HG02798 (cell line): ENCODE results near the gene CSMD2.

Experiments used
- ATAC-seq: cut with Tn5 transposase; IDR thresholded peaks from one replicate; pipeline ENCODE4 v1.9.1; 2021; ENCODE audit warnings: mild to moderate bottlenecking; ENCODE audit not compliant: unreplicated experiment, poor library complexity

CSMD2 gene

DNA sequence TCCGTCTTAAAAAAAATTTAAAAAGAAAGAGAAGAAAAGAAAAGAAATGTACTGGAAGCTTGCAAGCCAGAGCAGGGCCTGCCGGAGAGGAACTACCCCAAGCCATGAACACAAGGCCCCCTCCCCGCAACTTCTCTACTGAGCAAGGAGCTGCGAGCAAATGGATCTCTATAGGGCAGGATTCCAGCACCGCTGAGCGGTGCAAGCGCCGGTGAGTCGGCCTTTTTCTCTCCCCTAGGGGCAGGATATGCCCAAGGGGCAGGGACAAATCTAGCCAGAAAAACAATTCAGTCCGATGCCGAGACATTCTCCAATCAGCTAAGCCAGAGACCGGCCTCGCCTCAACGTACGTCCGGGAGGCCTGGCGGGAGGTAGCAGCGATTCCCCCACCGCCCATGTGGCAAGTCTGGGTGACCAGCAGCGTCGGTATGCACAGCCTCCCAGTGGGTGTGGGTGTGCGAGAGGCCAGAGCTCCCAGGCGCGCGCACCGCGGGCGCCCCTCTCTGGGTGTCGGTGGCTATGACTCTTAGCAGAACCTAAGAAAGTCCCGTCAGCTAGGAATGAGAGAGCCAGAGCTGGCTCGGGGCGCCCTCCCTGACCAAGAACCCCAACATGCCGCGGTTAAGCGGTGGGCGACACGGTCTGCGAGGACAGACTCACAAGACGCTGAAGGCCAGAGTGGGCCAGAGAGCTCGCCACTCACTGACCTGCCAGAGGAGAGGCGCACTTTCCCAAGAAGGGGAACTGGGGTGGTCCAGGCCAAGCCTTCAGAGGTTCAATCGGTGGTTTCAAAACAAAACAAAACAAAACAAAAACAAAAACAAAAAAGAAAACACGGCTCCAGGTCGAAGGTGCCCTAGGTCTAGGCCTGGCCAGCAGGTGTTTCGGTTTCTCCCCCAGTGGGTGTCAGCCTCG lies 1.9 kb downstream of the CSMD2 start:
- no peak for ATAC-seq

DNA sequence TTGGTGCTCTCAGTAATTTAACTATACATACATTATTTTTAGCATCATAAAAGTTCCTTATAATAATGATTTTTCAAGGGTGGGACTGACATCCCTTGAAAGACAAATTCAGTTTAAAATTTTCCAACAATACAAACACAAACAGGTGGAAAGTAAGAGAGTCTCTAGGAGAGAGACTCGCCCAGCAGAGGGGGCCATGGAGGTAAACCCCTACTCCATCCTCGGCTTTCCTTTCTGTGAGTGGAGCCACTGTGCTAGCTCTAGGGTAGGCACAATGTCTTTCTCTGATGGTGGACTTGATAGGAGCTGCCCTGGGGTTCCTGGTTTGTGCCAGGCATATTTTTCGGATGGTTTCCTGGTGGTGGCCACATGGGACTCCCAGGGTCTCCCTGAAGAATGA lies 8.3 kb downstream of the CSMD2 start:
- no peak for ATAC-seq

DNA sequence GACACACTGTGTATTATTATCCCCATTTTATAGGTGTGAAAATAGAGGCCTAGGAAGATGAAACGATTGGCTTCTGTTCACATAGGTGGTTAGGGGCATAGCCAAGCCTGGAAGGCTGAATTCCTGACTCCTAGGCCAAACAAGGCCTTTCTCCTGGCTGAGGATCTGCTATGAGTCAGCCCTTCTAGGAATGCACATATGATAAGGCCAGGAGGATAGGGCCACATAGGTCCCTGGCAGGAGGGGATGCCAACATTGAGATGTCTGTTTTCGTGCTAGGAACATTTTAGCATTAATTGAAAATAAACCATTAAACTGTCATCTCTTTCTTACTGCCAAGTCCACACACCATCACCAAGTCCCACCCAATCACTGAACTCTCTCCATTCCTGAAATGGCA lies 9.2 kb downstream of the CSMD2 start:
- ATAC-seq = no peak

DNA sequence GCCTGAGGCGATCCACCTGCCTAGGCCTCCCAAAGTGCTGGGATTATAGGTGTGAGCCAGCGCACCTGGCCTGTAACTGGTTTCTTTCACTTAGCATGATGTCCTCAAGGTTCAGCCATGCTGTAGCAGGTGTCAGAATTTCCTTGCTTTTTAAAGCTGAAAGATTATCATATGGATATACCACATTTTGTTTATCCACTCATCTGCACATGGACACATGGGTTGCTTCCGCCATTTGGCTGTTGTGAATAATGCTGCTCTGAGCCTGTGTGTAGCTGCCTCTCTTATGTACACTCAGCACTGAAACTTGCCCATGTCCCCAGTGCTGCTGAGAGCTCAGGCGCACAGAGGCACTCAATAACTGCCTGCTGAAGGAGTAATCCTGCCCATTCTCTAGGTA lies 11.8 kb downstream of the CSMD2 start:
- no peak for ATAC-seq

DNA sequence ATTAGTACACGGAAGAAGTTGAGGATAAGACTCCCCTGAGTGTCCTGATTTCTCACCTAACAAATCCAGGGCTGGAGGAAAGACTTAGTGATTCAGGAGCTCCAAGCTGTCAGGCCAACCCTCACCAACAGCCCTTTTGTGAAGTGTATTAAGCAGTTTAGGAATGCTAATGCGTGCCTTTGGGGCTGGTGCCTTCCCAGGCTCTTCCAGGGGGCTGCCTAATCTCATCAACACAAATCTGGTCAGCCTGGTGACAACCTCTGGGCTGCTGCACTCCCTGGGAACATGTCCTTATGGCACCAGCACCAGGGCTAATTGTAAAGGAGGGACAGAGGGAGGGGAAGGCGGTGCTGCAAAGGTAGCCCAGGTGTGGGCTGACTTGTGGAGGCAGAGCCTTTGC lies 15.5 kb downstream of the CSMD2 start:
- ATAC-seq = no peak

DNA sequence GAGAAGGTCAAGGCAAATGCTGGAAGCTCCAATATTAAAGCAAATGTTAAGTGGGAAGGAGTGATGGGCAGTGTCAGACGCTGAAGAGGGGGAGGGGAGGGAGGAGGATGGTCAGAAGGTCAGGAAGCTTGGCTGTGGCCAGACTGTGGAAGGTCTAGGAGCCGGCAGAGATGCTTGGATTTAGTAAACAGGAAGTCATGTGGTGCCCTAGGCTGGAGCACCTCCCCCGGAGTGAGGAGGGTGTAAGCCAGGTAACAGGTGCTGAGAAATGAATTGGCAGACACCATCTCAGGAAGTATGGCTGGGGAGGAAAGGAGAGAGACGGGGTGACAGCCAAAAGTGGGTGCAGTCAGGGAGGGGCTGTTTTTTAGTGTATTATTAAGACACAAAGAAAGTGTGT lies 17.7 kb downstream of the CSMD2 start:
- no peak for ATAC-seq

DNA sequence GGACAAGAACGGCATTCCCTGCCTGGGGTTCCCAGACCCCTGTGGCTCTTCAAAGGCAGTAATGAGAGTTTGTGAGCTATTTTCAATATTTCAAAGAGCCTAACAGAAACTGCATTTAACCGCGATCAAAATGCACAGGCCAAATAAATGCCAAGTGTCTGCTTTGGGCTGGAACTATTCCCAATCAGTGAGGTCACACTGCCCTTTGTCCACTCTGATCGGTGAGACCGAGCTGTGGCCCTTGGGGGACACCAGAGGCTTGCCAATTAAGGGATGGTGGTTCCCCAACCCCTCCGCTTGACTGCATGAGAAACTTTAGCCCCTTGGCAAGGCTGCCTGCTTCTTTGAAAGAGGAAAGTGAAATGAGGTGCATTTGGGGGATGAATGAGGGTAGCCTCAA lies 20.3 kb downstream of the CSMD2 start:
- ATAC-seq = no peak

DNA sequence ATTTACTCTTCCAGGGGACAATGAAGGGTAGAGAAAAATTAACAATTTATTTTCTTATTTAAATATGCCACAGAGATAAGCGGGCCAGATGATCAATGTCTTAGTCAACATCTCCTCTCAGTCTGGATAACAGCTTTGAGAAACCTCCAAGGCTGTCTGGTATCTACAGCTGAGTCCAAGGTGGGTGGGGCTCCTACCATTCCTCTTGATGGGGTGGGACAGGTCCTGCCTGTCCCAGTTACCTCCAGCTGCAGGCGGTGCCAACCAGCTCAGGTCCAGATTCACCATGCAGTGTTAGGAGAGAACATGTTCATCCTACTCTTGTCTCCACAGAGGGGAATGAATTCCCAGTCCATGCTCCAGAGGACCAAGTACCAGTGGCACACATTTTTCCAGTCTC lies 21.1 kb downstream of the CSMD2 start:
- no peak for ATAC-seq

DNA sequence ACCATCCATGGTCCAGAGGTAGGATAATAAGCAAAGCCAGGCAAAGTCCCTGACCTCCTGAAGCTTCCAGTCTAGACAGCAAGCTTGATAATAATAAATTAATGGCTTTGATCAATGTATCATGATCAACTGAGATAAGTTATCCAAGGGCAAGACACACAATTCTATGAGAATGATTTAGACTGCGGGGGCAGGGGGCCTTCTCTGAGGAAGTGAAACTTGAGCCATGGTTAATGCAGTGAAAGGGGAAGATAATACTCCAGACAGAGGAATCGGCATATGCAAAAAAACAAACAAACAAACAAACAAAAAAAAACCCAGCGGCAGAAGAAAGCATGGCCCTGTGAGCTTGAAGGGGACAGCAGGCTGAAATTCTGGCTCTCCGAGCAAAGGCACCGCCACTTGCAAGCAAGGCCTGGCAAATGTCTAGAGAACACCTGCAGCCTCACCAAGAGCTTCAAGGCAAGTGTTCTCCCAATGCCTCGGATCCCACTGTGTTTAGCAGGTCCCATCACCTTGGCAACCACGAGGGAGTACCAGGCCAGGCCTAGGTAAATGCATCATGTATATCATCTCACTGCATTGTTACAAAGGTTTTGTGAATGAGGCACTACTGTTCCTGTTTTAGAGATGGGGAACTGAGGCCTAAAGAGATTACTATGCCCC lies 24.9 kb downstream of the CSMD2 start:
- ATAC-seq = no peak

DNA sequence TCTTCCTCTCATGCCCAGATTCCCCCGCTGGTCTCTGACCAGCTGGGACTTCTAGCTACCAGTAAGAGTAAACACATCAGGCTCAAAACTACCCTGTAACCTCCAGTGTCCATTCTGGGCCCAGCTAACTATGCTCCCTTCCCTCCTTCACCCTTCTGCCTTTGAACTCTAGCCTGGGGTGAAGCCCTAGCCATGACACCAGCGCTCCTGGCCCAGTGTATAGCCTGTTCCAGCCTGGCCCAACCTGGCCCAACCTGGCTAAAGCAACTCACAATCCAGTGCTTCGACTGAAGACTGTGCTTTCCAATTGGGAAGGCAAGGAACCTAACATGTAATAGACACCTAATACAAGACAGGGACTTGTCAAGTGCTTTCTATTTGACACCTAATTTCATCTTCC lies 27.6 kb downstream of the CSMD2 start:
- no peak for ATAC-seq

DNA sequence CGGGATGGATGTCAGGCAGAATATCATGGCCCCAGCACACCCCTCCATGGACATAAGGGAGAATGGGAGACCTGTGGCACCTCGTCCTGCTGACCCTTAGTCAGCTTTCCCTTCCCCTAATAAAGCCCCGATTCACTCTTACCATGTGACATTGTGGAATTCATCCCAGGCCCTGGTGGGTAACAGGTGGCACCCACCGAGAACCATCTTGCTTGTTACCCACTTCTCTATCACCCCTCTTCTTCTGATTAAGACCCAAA lies 32.9 kb downstream of the CSMD2 start:
- ATAC-seq = no peak

DNA sequence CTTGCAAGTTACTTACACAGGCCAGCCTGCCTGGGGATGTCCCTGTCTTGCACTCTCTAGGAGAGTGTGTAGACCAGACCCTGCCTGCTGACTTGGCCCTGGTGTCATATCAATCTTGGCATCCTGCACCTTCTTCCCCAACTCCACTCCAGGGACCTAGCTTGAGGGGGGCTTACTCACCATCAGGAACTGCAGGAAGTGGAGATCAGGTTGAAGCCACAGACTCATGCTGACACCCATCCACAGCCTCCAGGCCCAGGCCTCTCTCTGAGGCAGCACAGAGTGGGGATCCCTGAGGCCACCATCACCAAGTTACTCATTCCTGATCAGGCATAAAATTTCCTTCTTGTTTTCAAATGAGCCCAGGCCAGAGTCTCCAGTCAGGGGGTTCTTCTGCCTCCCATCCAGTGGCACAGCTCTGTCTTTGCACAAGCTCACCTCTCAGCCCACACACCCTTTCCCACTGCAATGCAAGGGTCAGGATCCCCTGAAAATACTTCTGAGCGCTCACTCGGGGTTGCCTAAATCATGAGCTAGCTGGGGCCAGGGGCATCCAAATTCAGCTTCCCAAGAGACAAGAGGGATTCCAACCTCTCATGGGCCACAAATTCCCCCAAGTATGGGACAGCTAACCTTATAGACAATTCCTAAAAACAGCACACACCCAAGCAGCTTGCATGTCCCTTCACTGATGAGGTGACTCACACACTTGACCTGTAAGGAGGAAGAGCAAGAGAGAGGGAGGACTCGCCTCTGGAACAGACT lies 33.5 kb downstream of the CSMD2 start:
- no peak for ATAC-seq

DNA sequence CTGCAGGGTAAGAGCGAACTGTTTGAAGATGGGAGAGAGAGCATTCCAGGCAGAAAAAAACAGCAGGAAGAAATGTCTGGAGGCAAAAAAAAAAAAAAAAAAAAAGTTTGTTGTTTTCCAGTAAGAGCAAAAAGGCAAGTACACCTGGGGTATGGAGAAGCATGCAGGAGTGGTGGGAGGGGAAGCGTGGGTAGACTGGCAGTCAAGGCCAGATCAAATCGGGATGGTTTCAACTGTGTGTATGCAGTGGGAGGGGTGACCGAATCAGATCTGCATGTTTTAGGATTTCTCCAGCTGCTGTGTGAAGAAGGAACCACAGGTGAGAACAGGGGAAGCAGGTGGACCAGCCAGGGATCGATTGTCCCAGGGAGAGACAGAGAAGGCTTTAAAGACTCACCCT lies 34.7 kb downstream of the CSMD2 start:
- no peak for ATAC-seq

DNA sequence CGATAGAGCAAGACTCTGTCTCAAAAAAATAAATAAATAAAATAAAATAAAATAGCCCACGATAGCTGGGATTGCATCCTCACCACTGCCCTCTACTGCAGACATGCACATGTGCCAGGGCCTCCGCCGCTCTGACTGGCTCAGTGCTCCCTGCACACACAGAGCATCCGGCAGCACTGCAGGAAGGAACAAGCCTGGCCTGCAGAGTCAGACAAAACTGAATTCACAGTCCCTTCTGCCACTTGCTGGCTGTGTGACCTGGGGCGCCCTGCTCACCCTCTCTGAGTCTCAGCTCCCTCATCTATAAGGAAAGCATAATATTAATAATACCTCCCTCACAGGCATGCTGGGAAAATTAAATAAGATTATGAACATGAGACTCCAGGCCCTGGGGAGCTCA lies 35.4 kb downstream of the CSMD2 start:
- no peak for ATAC-seq

DNA sequence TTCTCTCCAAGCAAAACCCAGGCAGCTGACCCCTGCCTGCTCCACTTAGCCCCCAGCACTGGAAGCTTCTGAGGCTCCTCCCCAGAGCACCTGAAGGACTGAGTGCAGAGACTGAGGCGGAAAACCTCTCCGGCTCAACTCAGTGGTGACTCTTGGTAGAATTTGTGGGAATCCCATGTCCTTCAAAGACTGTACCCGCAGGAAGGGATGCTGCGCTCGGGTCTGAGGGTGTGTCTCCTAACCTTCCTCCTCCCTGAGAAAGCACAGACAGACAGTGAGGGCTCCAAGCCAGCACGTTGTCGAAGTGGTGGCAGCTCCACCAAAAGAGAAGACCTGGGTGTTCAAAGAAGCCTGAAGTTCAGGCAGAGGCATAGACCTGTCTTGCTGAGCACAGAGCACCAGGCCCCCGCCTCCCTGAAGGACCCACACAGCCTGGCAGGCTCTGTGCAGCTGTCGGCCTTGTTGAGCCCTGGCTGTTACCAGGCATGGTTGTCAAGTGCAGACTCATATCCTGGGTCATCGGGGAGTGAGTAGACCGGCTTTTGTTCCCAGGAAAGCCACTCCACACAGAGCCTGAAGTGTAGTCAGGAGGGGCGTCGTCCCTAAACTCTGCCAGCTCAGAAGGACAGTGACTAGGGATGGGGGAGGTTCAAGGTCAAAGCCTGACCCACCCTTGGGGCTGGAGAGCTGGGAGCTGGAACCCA lies 36.7 kb downstream of the CSMD2 start:
- ATAC-seq = no peak

DNA sequence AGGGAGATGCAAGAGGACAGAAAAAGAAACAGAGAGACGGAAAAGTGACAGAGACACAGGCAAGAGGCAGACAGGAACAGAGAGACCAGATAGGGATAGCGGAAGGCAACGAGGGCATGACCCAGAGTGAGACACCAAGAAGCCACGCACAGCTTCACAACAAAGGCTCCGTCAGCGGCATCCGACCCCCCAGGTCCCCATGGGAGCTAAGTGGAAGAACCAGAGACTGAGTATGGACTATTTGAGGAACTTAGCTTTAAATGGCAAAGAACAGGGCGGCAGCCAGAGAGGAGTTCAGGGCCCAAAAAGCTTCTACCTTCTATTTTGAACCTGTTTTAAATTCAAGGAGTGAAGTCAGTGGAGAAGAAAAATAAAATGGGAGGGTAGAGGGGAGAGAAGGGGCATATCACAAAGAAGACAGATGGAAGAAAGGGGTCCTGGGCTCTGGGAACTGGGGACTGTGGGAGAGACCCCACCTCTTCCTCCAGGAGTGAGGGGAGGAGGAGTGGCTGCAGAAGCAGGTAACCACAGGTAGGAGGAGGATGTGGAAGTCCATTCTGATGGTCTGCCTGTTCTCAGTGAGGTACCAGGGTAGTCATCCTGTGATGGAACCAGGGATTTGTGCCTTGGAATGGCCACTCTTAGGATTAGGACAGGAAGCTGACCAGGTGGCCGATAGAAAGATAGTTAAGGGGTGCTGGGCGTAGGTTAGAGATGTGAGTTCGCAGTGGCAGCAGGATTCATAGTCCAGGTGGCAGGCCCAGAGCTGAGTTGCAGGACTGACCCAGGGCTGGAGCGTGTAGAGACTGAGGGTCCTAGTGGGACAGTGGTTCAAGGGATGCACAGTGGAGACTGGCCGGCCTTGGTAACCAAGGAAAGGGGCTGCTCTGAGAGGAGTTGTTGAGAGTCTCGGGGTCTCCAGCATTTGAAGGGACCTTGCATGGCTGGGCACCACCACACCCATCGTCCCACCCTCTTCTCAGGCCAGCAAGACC lies 37.7 kb downstream of the CSMD2 start:
- ATAC-seq = no peak

DNA sequence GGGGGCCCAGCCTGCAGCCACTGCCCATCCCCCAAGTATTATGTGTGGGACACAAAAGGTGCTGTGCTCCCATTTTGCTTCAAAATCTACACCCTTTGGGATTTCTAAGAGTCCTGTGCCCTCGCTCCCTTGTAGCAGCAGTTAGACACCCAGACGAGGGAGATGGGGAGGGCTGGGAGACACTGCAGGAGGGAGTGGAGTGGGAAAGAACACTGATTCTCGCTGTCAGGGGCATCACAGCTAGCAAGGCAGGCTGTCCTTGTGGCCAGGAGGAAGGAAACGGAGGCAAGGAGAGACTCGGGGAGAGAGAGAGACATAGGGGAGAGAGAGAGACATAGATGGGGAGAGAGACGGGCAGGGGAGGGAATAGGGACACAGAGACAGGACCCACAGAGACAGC lies 38.5 kb downstream of the CSMD2 start:
- ATAC-seq = no peak

DNA sequence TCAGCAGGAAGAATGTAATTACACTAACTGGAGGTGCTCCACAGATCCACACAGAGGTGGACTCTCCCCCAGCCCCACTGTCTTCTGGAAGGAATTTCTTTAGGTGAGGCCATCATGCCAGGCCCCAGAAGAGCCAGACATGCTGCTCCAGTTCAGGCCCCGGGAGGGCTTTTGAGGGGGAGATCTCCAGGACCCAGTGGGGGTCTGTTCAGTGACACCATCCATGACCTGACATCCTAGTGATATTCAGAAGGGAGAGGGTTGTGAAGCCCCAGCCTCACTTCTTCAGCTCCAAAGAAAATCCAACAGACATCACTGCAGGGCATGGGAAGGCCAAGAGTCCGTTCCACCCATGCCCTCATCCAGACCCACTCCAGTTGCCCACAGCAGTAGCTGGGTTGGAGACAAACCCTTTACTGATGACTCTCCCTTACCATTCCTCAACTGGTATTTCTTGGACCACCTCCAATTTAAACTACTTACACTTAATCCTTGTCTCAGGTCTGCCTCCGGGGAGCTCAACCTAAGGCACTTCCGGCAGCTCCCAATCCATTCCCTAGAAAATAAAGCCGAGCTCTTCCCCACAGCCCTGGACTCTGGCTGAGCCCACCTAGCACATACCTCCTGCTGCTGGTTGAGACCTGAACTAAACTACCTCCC lies 39.2 kb downstream of the CSMD2 start:
- ATAC-seq = no peak
